ENCODE data around the gene LCE4A.

GRCh38 chr1:152681616-152682015 is 26.3 kb upstream of the LCE4A start:
- no peak for TF ChIP-seq GATA3 (IDR thresholded peaks at IDR 0.05; ENCODE audit: low read depth, low read length)
- no peak for TF ChIP-seq GATA2 (IDR thresholded peaks at IDR 0.05; ENCODE audit: low read depth, low read length)

Data from SH-SY5Y (cell line).